A549 (cell line): Measurements from ENCODE around the gene ANKRD6. TPM values are rescaled to one million over a fixed set of nuclear protein-coding genes. Genes with fewer than 3 reads are reported as not detected.

Source experiments
- ATAC-seq, 2 experiments: fragments of 200-7000 bp in 1 of 2; fragments of >200 bp in 1 of 2; cut with Nextera tagmentation in 1 of 2; cut with Tn5 transposase in 1 of 2; 3 replicates each; pipeline versions ENCODE4 v1.8.0 to v1.9.1; 2018 to 2020; ENCODE audit warnings: mild to moderate bottlenecking in 1 of 2, moderate library complexity in 1 of 2
- CTCF ChIA-PET: fragments of 300-600 bp; sonication (Branson Sonifier 250); formaldehyde crosslinking; extraction: SDS; loops from one replicate; lab custom pipeline; 2021; ENCODE audit warnings: antibody characterized with exemption, inconsistent platforms; lab: Yijun Ruan, JAX
- POLR2A ChIA-PET: fragments of 350-600 bp; formaldehyde crosslinking; extraction: SDS; loops from one replicate; lab custom pipeline; 2021; ENCODE audit warnings: antibody characterized with exemption, inconsistent platforms; lab: Yijun Ruan, JAX
- DNase-seq, 2 experiments: peaks; one replicate each; pipeline versions ENCODE4 v3.0.0 to v3.0.0-alpha.2; 2011 to 2016; ENCODE audit warnings: low read depth in 1 of 2, low spot score in 1 of 2
- FAIRE-seq: peaks from 2 replicates; lab custom pipeline; 2011; peaks lifted over from hg19 to GRCh38; lab: Jason Lieb, UNC
- H3K27ac ChIP-seq, 2 experiments: fragments of >200 bp; sonication (Bioruptor Twin); formaldehyde crosslinking; 3 replicates each; pipeline ENCODE4 v1.5.1; 2016 to 2017
- H3K4me1 ChIP-seq: fragments of >200 bp; sonication (Bioruptor Twin); formaldehyde crosslinking; 3 replicates; pipeline ENCODE4 v1.6.1; 2016
- H3K4me2 ChIP-seq: fragments of >200 bp; sonication (Bioruptor Twin); formaldehyde crosslinking; 3 replicates; pipeline ENCODE4 v1.6.1; 2016
- H3K4me3 ChIP-seq: fragments of >200 bp; sonication (Bioruptor Twin); formaldehyde crosslinking; 3 replicates; pipeline ENCODE4 v1.5.1; 2016
- H3K9me3 ChIP-seq: fragments of >200 bp; sonication (Bioruptor Twin); formaldehyde crosslinking; 3 replicates; pipeline ENCODE4 v1.6.1; 2016
- ATOH8 ChIP-seq: fragments of 250-450 bp; sonication (Bioruptor Pico); IDR thresholded peaks from 2 replicates; pipeline ENCODE4 v1.5.0; 2020; ENCODE audit warnings: low read depth, mild to moderate bottlenecking, moderate library complexity
- CTCF ChIP-seq: fragments of >200 bp; sonication (Bioruptor Twin); formaldehyde crosslinking; IDR thresholded peaks from 3 replicates; pipeline ENCODE4 v1.5.1; 2016
- EP300 ChIP-seq, 2 experiments: fragments of >200 bp; sonication (Bioruptor Twin); formaldehyde crosslinking; IDR thresholded peaks; 2 replicates in 1 of 2; 3 replicates in 1 of 2; pipeline ENCODE4 v1.6.1; 2016 to 2017
- FOXS1 ChIP-seq: fragments of 250-450 bp; sonication (Bioruptor Pico); IDR thresholded peaks from 2 replicates; pipeline ENCODE4 v1.5.0; 2020; ENCODE audit warnings: mild to moderate bottlenecking, moderate library complexity
- HDAC2 ChIP-seq: fragments of 200-600 bp; sonication (generic); IDR thresholded peaks from 2 replicates; pipeline ENCODE4 v1.6.1; 2016
- HES2 ChIP-seq: fragments of >200 bp; sonication (Bioruptor Twin); formaldehyde crosslinking; IDR thresholded peaks from 2 replicates; pipeline ENCODE4 v1.6.1; 2016
- HEYL ChIP-seq: fragments of 250-450 bp; sonication (Bioruptor Pico); IDR thresholded peaks from 2 replicates; pipeline ENCODE4 v1.8.0; 2021; ENCODE audit warnings: mild to moderate bottlenecking, moderate library complexity
- HOXA7 ChIP-seq: fragments of 250-450 bp; sonication (Bioruptor Pico); IDR thresholded peaks from 2 replicates; pipeline ENCODE4 v1.5.0; 2020; ENCODE audit warnings: mild to moderate bottlenecking, moderate library complexity
- HOXB13 ChIP-seq: fragments of 250-450 bp; sonication (Bioruptor Pico); IDR thresholded peaks from 2 replicates; pipeline ENCODE4 v1.5.0; 2020; ENCODE audit warnings: low read depth, mild to moderate bottlenecking, moderate library complexity
- KDM5A ChIP-seq: fragments of 200-600 bp; sonication (generic); IDR thresholded peaks from 2 replicates; pipeline ENCODE4 v1.6.1; 2016; ENCODE audit warnings: antibody characterized with exemption, mild to moderate bottlenecking
- MAFK ChIP-seq: fragments of 450-650 bp; IDR thresholded peaks from 2 replicates; pipeline ENCODE4 v1.6.1; 2014; ENCODE audit not compliant: partially characterized antibody
- MAZ ChIP-seq: fragments of 150-350 bp; IDR thresholded peaks from 2 replicates; pipeline ENCODE4 v1.6.1; 2014; ENCODE audit warnings: antibody characterized with exemption, low read depth, low read length, borderline replicate concordance
- POLR2A ChIP-seq: IDR thresholded peaks from 2 replicates; pipeline ENCODE4 v1.6.1; 2012; ENCODE audit warnings: mild to moderate bottlenecking, low read length
- RCOR1 ChIP-seq: fragments of 150-350 bp; IDR thresholded peaks from 2 replicates; pipeline ENCODE4 v1.6.1; 2014; ENCODE audit warnings: antibody characterized with exemption, low read length, low read depth
- REST ChIP-seq: fragments of 200-600 bp; sonication (generic); IDR thresholded peaks from 2 replicates; pipeline ENCODE4 v1.6.1; 2016; ENCODE audit warnings: antibody characterized with exemption, mild to moderate bottlenecking, moderate library complexity
- RNF2 ChIP-seq: fragments of 200-600 bp; sonication (generic); IDR thresholded peaks from 2 replicates; pipeline ENCODE4 v1.6.1; 2016; ENCODE audit warnings: low read depth, mild to moderate bottlenecking, antibody characterized with exemption, moderate library complexity, borderline replicate concordance
- USF2 ChIP-seq: fragments of 450-650 bp; IDR thresholded peaks from 2 replicates; pipeline ENCODE4 v1.6.1; 2014; ENCODE audit warnings: antibody characterized with exemption
- ZSCAN20 ChIP-seq: fragments of 250-450 bp; sonication (Bioruptor Pico); IDR thresholded peaks from 2 replicates; pipeline ENCODE4 v1.8.0; 2022; ENCODE audit warnings: mild to moderate bottlenecking, moderate library complexity
- polyA plus RNA-seq, 4 experiments: library from polyadenylated mRNA; depleted of rRNA in 3 of 4; stranded (reverse); fragments of >200 nt; fragmentation: RNase III in 1 of 4; extraction: RNeasy Plus Mini Kit Qiagen cat#74134 plus additional on column Dnase treatment in 1 of 4; gene quantifications; 2 replicates in 3 of 4; 3 replicates in 1 of 4; pipeline ENCODE4 v1.2.3, GENCODE V29; 2011 to 2017

Gene ANKRD6
- polyA plus RNA-seq, 2 of the 4 experiments (the other 2 are of a cell fraction), result 2.2 to 3.6 TPM

GRCh38 chr6:89392823-89393222, 40.1 kb upstream of the ANKRD6 start:
- ChIA-PET POLR2A (no interaction called here), CTCF (interaction anchor here (1.4 kb wide), 1 partner anchor 21 kb away, joined by 4 read pairs; no protein-coding TSS in a partner anchor)

More at GRCh38 chr6:89392823-89393222, 40.1 kb upstream of the ANKRD6 start:
- H3K27ac ChIP-seq, result no peak overlapping the region
- no peak for DNase-seq
- no peak for ATAC-seq
- no peaks in the 10 kb centered on the region for H3K4me1 ChIP-seq
- no peak overlapping the region for H3K4me3 ChIP-seq
- no peak for FAIRE-seq
- no peak for TF ChIP-seq ZSCAN20
- TF ChIP-seq HES2, result no peak
- no peak for TF ChIP-seq REST
- no peak for TF ChIP-seq MAZ
- TF ChIP-seq HOXB13, result no peak
- no peak for TF ChIP-seq CTCF
- TF ChIP-seq ATOH8, result no peak
- no peak for TF ChIP-seq HOXA7 (CRISPR knock-in tag)
- no peak for TF ChIP-seq RNF2
- TF ChIP-seq POLR2A, result no peak
- TF ChIP-seq EP300 (IDR thresholded peaks at IDR 0.05), result no peak
- TF ChIP-seq HDAC2, result no peak
- TF ChIP-seq RCOR1, result no peak
- no peak for TF ChIP-seq HEYL (CRISPR knock-in tag)
- TF ChIP-seq FOXS1 (CRISPR knock-in tag), result no peak
- no peak for TF ChIP-seq MAFK
- TF ChIP-seq KDM5A, result no peak
- no peak for TF ChIP-seq USF2
- TF ChIP-seq, all 56 proteins: peak for 0
- H3K4me2 ChIP-seq, result no peak overlapping the region
- no peaks in the 10 kb centered on the region for H3K9me3 ChIP-seq
